HepG2 (cell line): ENCODE measurements around the gene F7. TPM values are rescaled to one million over a fixed set of nuclear protein-coding genes. Genes with fewer than 3 reads are reported as not detected.

Experiments
- BRD4 ChIP-seq: sonication (generic); formaldehyde crosslinking; IDR thresholded peaks from 2 replicates; pipeline ENCODE4 v1.4.0; 2020; ENCODE audit warnings: missing genetic modification reagents
- CBX5 ChIP-seq: sonication (generic); formaldehyde crosslinking; IDR thresholded peaks from 2 replicates; pipeline ENCODE4 v1.4.0; 2020; ENCODE audit warnings: missing genetic modification reagents, borderline replicate concordance
- EP300 ChIP-seq, 3 experiments: sonication (generic) in 1 of 3; formaldehyde crosslinking in 1 of 3; IDR thresholded peaks; 2 replicates each; pipeline versions ENCODE4 v1.5.1 to v1.6.1; 2011 to 2020; ENCODE audit warnings: low read depth in 2 of 3, low read length in 2 of 3, borderline replicate concordance in 1 of 3, improper control_type of control experiment in 1 of 3, mild to moderate bottlenecking in 1 of 3, missing genetic modification reagents in 1 of 3, moderate library complexity in 1 of 3
- FOXJ3 ChIP-seq: sonication (generic); formaldehyde crosslinking; IDR thresholded peaks from 2 replicates; pipeline ENCODE4 v1.4.0; 2020; ENCODE audit warnings: missing genetic modification reagents, mild to moderate bottlenecking, borderline replicate concordance
- JUNB ChIP-seq: sonication (generic); formaldehyde crosslinking; IDR thresholded peaks from 2 replicates; pipeline ENCODE4 v1.8.0; 2022; ENCODE audit warnings: missing genetic modification reagents, mild to moderate bottlenecking, borderline replicate concordance
- KLF13 ChIP-seq: sonication (generic); formaldehyde crosslinking; IDR thresholded peaks from 2 replicates; pipeline ENCODE4 v1.4.0; 2020; ENCODE audit warnings: mild to moderate bottlenecking, missing genetic modification reagents
- MATR3 ChIP-seq: sonication (generic); formaldehyde crosslinking; IDR thresholded peaks from 2 replicates; pipeline ENCODE4 v1.4.0; 2020; ENCODE audit warnings: missing genetic modification reagents
- NAIF1 ChIP-seq: sonication (generic); formaldehyde crosslinking; IDR thresholded peaks from 2 replicates; pipeline ENCODE4 v1.5.0; 2020; ENCODE audit warnings: mild to moderate bottlenecking, missing genetic modification reagents, borderline replicate concordance
- NRL ChIP-seq: sonication (generic); formaldehyde crosslinking; IDR thresholded peaks from 2 replicates; pipeline ENCODE4 v1.5.0; 2020; ENCODE audit warnings: missing genetic modification reagents, mild to moderate bottlenecking, moderate library complexity, borderline replicate concordance
- SMAD1 ChIP-seq: sonication (generic); formaldehyde crosslinking; IDR thresholded peaks from 2 replicates; pipeline ENCODE4 v1.4.0; 2020; ENCODE audit warnings: missing genetic modification reagents, low read depth, mild to moderate bottlenecking, borderline replicate concordance
- SNAPC2 ChIP-seq: sonication (generic); formaldehyde crosslinking; IDR thresholded peaks from 2 replicates; pipeline ENCODE4 v1.8.1; 2022; ENCODE audit warnings: mild to moderate bottlenecking, missing genetic modification reagents
- SOX6 ChIP-seq, 2 experiments: fragments of 450-650 bp in 1 of 2; sonication (generic) in 1 of 2; formaldehyde crosslinking in 1 of 2; IDR thresholded peaks; 2 replicates each; pipeline versions ENCODE4 v1.4.0 to v1.6.1; 2017 to 2020; ENCODE audit warnings: antibody characterized with exemption in 1 of 2, mild to moderate bottlenecking in 1 of 2, missing genetic modification reagents in 1 of 2
- SPEN ChIP-seq: sonication (generic); formaldehyde crosslinking; IDR thresholded peaks from 2 replicates; pipeline ENCODE4 v1.5.1; 2020; ENCODE audit warnings: low read depth, mild to moderate bottlenecking, missing genetic modification reagents
- SUZ12 ChIP-seq: fragments of 150-350 bp; IDR thresholded peaks from 2 replicates; pipeline ENCODE4 v1.6.1; 2014; ENCODE audit warnings: low read depth, low read length
- TARDBP ChIP-seq: sonication (generic); formaldehyde crosslinking; IDR thresholded peaks from 2 replicates; pipeline ENCODE4 v1.8.0; 2022; ENCODE audit warnings: mild to moderate bottlenecking, missing genetic modification reagents
- ZFP36L2 ChIP-seq: sonication (generic); formaldehyde crosslinking; IDR thresholded peaks from 2 replicates; pipeline ENCODE4 v1.4.0; 2020; ENCODE audit warnings: missing genetic modification reagents
- ZFYVE20 ChIP-seq: sonication (generic); formaldehyde crosslinking; IDR thresholded peaks from 2 replicates; pipeline ENCODE4 v1.8.0; 2023; ENCODE audit warnings: low read depth, mild to moderate bottlenecking, moderate library complexity, missing genetic modification reagents, borderline replicate concordance
- ZNF264 ChIP-seq: sonication (generic); formaldehyde crosslinking; IDR thresholded peaks from 2 replicates; pipeline ENCODE4 v1.4.0; 2020; ENCODE audit warnings: missing genetic modification reagents
- ZNF768 ChIP-seq: sonication (generic); formaldehyde crosslinking; IDR thresholded peaks from 2 replicates; pipeline ENCODE4 v1.4.0; 2020; ENCODE audit warnings: missing genetic modification reagents
- polyA plus RNA-seq, 8 experiments: library from polyadenylated mRNA; depleted of rRNA in 3 of 8; stranded (reverse) in 7 of 8; unstranded in 1 of 8; fragments of >200 nt; fragmentation: Illumina TruSeq in 4 of 8; extraction: Trizol in 4 of 8; gene quantifications; 2 replicates each; pipeline versions ENCODE4 v1.2.1 to v1.2.3, GENCODE V29; 2011 to 2016; ENCODE audit warnings: low read depth in 4 of 8, missing spikeins in 1 of 8, mixed read lengths in 1 of 8; ENCODE audit not compliant: insufficient read depth in 1 of 8
- total RNA-seq, 5 experiments: library from RNA; depleted of rRNA; stranded (reverse); fragments of >200 nt; fragmentation: Illumina TruSeq; extraction: Trizol; gene quantifications; 2 replicates each; pipeline ENCODE4 v1.2.3, GENCODE V29; 2016; ENCODE audit warnings: low read depth in 1 of 5
- TF ChIP-seq, protein P1 (sequence below): sonication (generic); formaldehyde crosslinking; IDR thresholded peaks from 2 replicates; pipeline ENCODE4 v1.4.0; 2020; ENCODE audit warnings: missing genetic modification reagents, mild to moderate bottlenecking, borderline replicate concordance
- TF ChIP-seq, protein P2 (sequence below): sonication (generic); formaldehyde crosslinking; IDR thresholded peaks from 2 replicates; pipeline ENCODE4 v1.4.0; 2020; ENCODE audit warnings: mild to moderate bottlenecking, missing genetic modification reagents

Gene F7
- total and polyA plus RNA-seq, 2 of the 13 experiments (the other 11 are each of a cell fraction or from before 2014, with no cell fraction given): 12.6 to 26.5 TPM

DNA sequence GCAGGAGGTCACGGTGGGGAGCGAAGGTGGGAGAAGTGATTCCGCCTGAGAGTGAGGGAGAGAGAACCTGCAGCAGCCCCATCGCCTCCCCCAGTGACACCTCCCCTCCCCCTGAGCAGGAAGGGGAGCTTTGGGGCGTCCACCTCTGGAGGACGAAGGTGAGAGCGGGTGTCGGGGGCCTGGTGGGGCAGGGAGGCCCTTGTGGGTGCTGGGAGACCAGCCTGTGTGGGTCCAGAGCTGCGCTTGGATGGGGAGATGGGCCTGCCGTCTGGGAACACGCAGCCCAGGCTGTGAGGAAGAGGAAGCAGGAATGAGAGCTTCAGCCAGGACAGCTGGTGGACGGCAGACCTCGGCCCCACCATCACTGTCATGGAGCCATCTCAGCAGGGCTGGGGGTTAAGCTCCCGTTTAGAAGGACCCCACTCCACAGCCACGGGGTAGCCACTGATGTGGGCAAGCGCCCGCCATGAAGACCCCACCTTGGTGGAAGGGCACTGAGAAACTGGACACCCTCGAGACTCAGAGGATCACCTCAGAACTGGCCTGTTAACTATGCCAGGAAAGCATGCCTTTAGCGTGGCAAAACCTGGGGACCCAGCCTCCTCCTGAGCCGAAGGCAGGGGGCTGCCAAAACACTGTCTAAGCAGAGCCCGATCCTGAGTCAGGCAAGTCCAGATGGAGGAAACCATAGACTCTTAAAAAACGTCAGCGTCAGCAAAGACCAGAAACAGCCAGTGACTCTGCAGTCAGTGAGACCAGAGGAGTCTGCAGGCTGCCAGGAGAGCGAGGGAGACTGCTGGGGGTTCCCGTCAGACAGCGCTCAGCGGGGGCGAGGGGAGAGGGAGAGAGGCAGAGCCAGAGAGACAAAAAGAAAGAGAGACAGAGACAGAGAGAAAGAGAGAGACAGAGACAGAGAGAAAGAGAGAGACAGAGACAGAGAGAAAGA, 46.4 kb downstream of the F7 start (continued):
- TF ChIP-seq, protein P1, sequence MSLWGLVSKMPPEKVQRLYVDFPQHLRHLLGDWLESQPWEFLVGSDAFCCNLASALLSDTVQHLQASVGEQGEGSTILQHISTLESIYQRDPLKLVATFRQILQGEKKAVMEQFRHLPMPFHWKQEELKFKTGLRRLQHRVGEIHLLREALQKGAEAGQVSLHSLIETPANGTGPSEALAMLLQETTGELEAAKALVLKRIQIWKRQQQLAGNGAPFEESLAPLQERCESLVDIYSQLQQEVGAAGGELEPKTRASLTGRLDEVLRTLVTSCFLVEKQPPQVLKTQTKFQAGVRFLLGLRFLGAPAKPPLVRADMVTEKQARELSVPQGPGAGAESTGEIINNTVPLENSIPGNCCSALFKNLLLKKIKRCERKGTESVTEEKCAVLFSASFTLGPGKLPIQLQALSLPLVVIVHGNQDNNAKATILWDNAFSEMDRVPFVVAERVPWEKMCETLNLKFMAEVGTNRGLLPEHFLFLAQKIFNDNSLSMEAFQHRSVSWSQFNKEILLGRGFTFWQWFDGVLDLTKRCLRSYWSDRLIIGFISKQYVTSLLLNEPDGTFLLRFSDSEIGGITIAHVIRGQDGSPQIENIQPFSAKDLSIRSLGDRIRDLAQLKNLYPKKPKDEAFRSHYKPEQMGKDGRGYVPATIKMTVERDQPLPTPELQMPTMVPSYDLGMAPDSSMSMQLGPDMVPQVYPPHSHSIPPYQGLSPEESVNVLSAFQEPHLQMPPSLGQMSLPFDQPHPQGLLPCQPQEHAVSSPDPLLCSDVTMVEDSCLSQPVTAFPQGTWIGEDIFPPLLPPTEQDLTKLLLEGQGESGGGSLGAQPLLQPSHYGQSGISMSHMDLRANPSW: no peak
- TF ChIP-seq ZNF264 (CRISPR knock-in tag) (0 out of 2 replicates have a peak, but pooled peaks have one; percentile 39), SNAPC2 (no peak), NAIF1 (CRISPR knock-in tag) (no peak), ZFYVE20 (CRISPR knock-in tag) (no peak), EP300 (IDR thresholded peaks at IDR 0.05; ENCODE audit: low read depth in 2 of 2, low read length in 2 of 2) (no peak), EP300 (CRISPR knock-in tag; IDR thresholded peaks at IDR 0.05; ENCODE audit: borderline replicate concordance) (no peak), TARDBP (CRISPR knock-in tag) (no peak), SOX6 (IDR thresholded peaks at IDR 0.05) (no peak), SOX6 (CRISPR knock-in tag; IDR thresholded peaks at IDR 0.05) (peak; percentile 37; the same call in 1 of the 2 replicates), ZFP36L2 (no peak), SPEN (no peak), KLF13 (CRISPR knock-in tag) (no peak), SUZ12 (no peak), ZNF768 (no peak), FOXJ3 (CRISPR knock-in tag) (no peak), JUNB (peak; percentile 60; the same call in 1 of the 2 replicates), SMAD1 (CRISPR knock-in tag) (no peak), NRL (CRISPR knock-in tag) (peak; percentile 38; the same call in 1 of the 2 replicates), BRD4 (CRISPR knock-in tag) (peak; percentile 23; the same call in 1 of the 2 replicates), CBX5 (0 out of 2 replicates have a peak, but pooled peaks have one; percentile 13), MATR3 (CRISPR knock-in tag) (no peak)
- TF ChIP-seq, protein P2, sequence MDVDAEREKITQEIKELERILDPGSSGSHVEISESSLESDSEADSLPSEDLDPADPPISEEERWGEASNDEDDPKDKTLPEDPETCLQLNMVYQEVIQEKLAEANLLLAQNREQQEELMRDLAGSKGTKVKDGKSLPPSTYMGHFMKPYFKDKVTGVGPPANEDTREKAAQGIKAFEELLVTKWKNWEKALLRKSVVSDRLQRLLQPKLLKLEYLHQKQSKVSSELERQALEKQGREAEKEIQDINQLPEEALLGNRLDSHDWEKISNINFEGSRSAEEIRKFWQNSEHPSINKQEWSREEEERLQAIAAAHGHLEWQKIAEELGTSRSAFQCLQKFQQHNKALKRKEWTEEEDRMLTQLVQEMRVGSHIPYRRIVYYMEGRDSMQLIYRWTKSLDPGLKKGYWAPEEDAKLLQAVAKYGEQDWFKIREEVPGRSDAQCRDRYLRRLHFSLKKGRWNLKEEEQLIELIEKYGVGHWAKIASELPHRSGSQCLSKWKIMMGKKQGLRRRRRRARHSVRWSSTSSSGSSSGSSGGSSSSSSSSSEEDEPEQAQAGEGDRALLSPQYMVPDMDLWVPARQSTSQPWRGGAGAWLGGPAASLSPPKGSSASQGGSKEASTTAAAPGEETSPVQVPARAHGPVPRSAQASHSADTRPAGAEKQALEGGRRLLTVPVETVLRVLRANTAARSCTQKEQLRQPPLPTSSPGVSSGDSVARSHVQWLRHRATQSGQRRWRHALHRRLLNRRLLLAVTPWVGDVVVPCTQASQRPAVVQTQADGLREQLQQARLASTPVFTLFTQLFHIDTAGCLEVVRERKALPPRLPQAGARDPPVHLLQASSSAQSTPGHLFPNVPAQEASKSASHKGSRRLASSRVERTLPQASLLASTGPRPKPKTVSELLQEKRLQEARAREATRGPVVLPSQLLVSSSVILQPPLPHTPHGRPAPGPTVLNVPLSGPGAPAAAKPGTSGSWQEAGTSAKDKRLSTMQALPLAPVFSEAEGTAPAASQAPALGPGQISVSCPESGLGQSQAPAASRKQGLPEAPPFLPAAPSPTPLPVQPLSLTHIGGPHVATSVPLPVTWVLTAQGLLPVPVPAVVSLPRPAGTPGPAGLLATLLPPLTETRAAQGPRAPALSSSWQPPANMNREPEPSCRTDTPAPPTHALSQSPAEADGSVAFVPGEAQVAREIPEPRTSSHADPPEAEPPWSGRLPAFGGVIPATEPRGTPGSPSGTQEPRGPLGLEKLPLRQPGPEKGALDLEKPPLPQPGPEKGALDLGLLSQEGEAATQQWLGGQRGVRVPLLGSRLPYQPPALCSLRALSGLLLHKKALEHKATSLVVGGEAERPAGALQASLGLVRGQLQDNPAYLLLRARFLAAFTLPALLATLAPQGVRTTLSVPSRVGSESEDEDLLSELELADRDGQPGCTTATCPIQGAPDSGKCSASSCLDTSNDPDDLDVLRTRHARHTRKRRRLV (CRISPR knock-in tag): 0 out of 2 replicates have a peak, but pooled peaks have one; percentile 43
